ENCODE measurements around the gene LRRFIP1. TPM values are rescaled to one million over a fixed set of nuclear protein-coding genes. Genes with fewer than 3 reads are reported as not detected.

LRRFIP1 gene
- total and polyA plus RNA-seq, 2 of the 13 experiments (the other 11 are each of a cell fraction or from before 2014, with no cell fraction given) = 15.9 to 40.5 TPM

- peak; percentile 33; the same call in 1 of the 2 replicates for TF ChIP-seq ETV5 (CRISPR knock-in tag; IDR thresholded peaks at IDR 0.05; ENCODE audit: borderline replicate concordance)
- no peak; the same call in 1 of the 2 replicates for TF ChIP-seq HIC2 (CRISPR knock-in tag; IDR thresholded peaks at IDR 0.05; ENCODE audit: low read depth)
- no peak for TF ChIP-seq ELF4 (CRISPR knock-in tag; IDR thresholded peaks at IDR 0.05; ENCODE audit: borderline replicate concordance)
- no peak for TF ChIP-seq U2AF2 (IDR thresholded peaks at IDR 0.05; ENCODE audit: low read depth, low read length)
- TF ChIP-seq ZSCAN29 (CRISPR knock-in tag; conservative IDR thresholded peaks at IDR 0.05) = no peak
- no peak for TF ChIP-seq SIX4 (CRISPR knock-in tag; IDR thresholded peaks at IDR 0.05)
- peak; percentile 62; the same call in 1 of the 2 replicates for TF ChIP-seq ERF (CRISPR knock-in tag; IDR thresholded peaks at IDR 0.05)
- no peak for TF ChIP-seq FUBP1 (CRISPR knock-in tag; IDR thresholded peaks at IDR 0.05; ENCODE audit: borderline replicate concordance)
- TF ChIP-seq ZZZ3 (CRISPR knock-in tag; IDR thresholded peaks at IDR 0.05; ENCODE audit: borderline replicate concordance) = no peak
- TF ChIP-seq NBN (conservative IDR thresholded peaks at IDR 0.05) = no peak
- no peak for TF ChIP-seq ZNF740 (CRISPR knock-in tag; IDR thresholded peaks at IDR 0.05)
- TF ChIP-seq GRHL1 (CRISPR knock-in tag; conservative IDR thresholded peaks at IDR 0.05) = no peak
- no peak for TF ChIP-seq ATAD3A (CRISPR knock-in tag; IDR thresholded peaks at IDR 0.05)
- no peak for TF ChIP-seq PHF8 (CRISPR knock-in tag; IDR thresholded peaks at IDR 0.05)
- TF ChIP-seq NFYC (CRISPR knock-in tag; IDR thresholded peaks at IDR 0.05) = no peak
- no peak for TF ChIP-seq ZC3H4 (CRISPR knock-in tag; IDR thresholded peaks at IDR 0.05; ENCODE audit: borderline replicate concordance)
- TF ChIP-seq MEIS2 (CRISPR knock-in tag; IDR thresholded peaks at IDR 0.05) = no peak
- TF ChIP-seq POLR2AphosphoS5 (IDR thresholded peaks at IDR 0.05; ENCODE audit: low read depth, low read length) = no peak
- TF ChIP-seq YY1 (IDR thresholded peaks at IDR 0.05; ENCODE audit: insufficient read depth, insufficient replicate concordance, low read depth, low read length) = peak; percentile 33
- TF ChIP-seq FOXM1 (CRISPR knock-in tag; IDR thresholded peaks at IDR 0.05) = no peak
- TF ChIP-seq ZBTB42 (CRISPR knock-in tag; IDR thresholded peaks at IDR 0.05) = no peak
- no peak for TF ChIP-seq ZNF619 (CRISPR knock-in tag; IDR thresholded peaks at IDR 0.05)
- TF ChIP-seq ZNF362 (CRISPR knock-in tag; IDR thresholded peaks at IDR 0.05; ENCODE audit: borderline replicate concordance) = peak; percentile 87
- peak; percentile 47; the same call in 1 of the 2 replicates for TF ChIP-seq RXRB (CRISPR knock-in tag; IDR thresholded peaks at IDR 0.05; ENCODE audit: borderline replicate concordance)
Measured at GRCh38 chr2:237673130-237674001, 46.0 kb downstream of the LRRFIP1 start (continued).

Data from HepG2 (cell line).